SU-DHL-6 (cell line): ENCODE data around the gene FMR1NB.

Experiments
- H2AFZ ChIP-seq: fragments of 200-600 bp; sonication (generic); 2 replicates; pipeline ENCODE4 v1.6.1; 2014; ENCODE audit warnings: low read depth, mild to moderate bottlenecking, moderate library complexity, mixed read lengths, antibody characterized with exemption, low read length; ENCODE audit not compliant: severe bottlenecking
- H3F3A ChIP-seq: fragments of 200-600 bp; shearing (Covaris generic); 2 replicates; pipeline ENCODE4 v1.6.0; 2016; ENCODE audit warnings: antibody characterized with exemption, mild to moderate bottlenecking; ENCODE audit not compliant: insufficient read depth
- H3K27ac ChIP-seq: fragments of 200-600 bp; sonication (generic); 2 replicates; pipeline ENCODE4 v1.5.1; 2016; ENCODE audit warnings: low read depth, mild to moderate bottlenecking, low read length, moderate library complexity, mixed read lengths
- H3K27me3 ChIP-seq: fragments of 200-600 bp; sonication (generic), shearing (Covaris generic); 2 replicates; pipeline ENCODE4 v1.6.0; 2014; ENCODE audit warnings: mild to moderate bottlenecking, low read length
- H3K36me3 ChIP-seq: fragments of 200-600 bp; sonication (generic); 2 replicates; pipeline ENCODE4 v1.6.1; 2014; ENCODE audit warnings: mild to moderate bottlenecking, low read length, mixed read lengths
- H3K4me2 ChIP-seq: fragments of 300-600, 200-600 bp; shearing (Covaris generic), sonication (generic); 2 replicates; pipeline ENCODE4 v1.6.0; 2014; ENCODE audit warnings: low read length, low read depth, mild to moderate bottlenecking; ENCODE audit not compliant: poor library complexity, severe bottlenecking
- H3K4me3 ChIP-seq: fragments of 200-600 bp; sonication (generic); 2 replicates; pipeline ENCODE4 v1.5.1; 2014; ENCODE audit warnings: antibody characterized with exemption, low read length, mild to moderate bottlenecking, mixed read lengths; ENCODE audit not compliant: insufficient read depth, poor library complexity, severe bottlenecking
- H3K79me2 ChIP-seq: fragments of 200-600 bp; sonication (generic); 2 replicates; pipeline ENCODE4 v1.6.1; 2014; ENCODE audit warnings: mild to moderate bottlenecking, low read length, moderate library complexity; ENCODE audit not compliant: insufficient read depth
- H3K9ac ChIP-seq: fragments of 200-600 bp; sonication (generic); 2 replicates; pipeline ENCODE4 v1.7.0; 2014; ENCODE audit warnings: mild to moderate bottlenecking, low read length
- H3K9me2 ChIP-seq: fragments of 200-600 bp; sonication (generic); replicated peaks from 2 replicates; pipeline ENCODE4 v1.6.1; 2014; ENCODE audit warnings: low read length; ENCODE audit not compliant: insufficient read depth
- H3K9me3 ChIP-seq: fragments of 200-600 bp; sonication (generic); 2 replicates; pipeline ENCODE4 v1.6.1; 2014; ENCODE audit warnings: low read length, mixed read lengths; ENCODE audit not compliant: insufficient read depth
- H4K20me1 ChIP-seq: fragments of 200-600 bp; sonication (generic); 2 replicates; pipeline ENCODE4 v1.6.1; 2014; ENCODE audit warnings: low read depth, mild to moderate bottlenecking, antibody characterized with exemption, low read length, moderate library complexity, mixed read lengths
- CTCF ChIP-seq: fragments of 200-600 bp; sonication (generic); IDR thresholded peaks from one replicate; pipeline ENCODE4 v1.5.1; 2017; ENCODE audit warnings: antibody characterized with exemption, mild to moderate bottlenecking, low read length, moderate library complexity; ENCODE audit not compliant: insufficient read depth, poor library complexity, severe bottlenecking
- EZH2phosphoT487 ChIP-seq: fragments of 200-600 bp; sonication (generic), shearing (Covaris generic); conservative IDR thresholded peaks from 2 replicates; pipeline ENCODE4 v1.6.1; 2018; ENCODE audit warnings: mild to moderate bottlenecking, antibody characterized with exemption, low read length, moderate library complexity, mixed read lengths

FMR1NB gene

GRCh38 chrX:147957291-147957690, 23.8 kb upstream of the FMR1NB start:
- Histone ChIP-seq H3K36me3 (no peaks in the 10 kb centered on the region), H3K27ac (no peak overlapping the region), H3K4me2 (no peak overlapping the region), H3K4me3 (no peak overlapping the region), H3K9me2 (no peaks in the 10 kb centered on the region), H4K20me1 (no peaks in the 10 kb centered on the region), H3K9ac (no peak overlapping the region), H3F3A (no peaks in the 10 kb centered on the region), H2AFZ (no peak overlapping the region), H3K27me3 (no peaks in the 10 kb centered on the region), H3K79me2 (no peaks in the 10 kb centered on the region), H3K9me3 (no peaks in the 10 kb centered on the region)
- no peak for TF ChIP-seq EZH2phosphoT487
- no peak for TF ChIP-seq CTCF

GRCh38 chrX:147958291-147958690, 22.8 kb upstream of the FMR1NB start:
- Histone ChIP-seq H3K9ac (no peak overlapping the region), H2AFZ (no peak overlapping the region), H3K27ac (no peak overlapping the region), H4K20me1 (no peaks in the 10 kb centered on the region), H3K4me3 (no peak overlapping the region), H3K9me3 (no peaks in the 10 kb centered on the region), H3K36me3 (no peaks in the 10 kb centered on the region), H3K9me2 (no peaks in the 10 kb centered on the region), H3F3A (no peaks in the 10 kb centered on the region), H3K79me2 (no peaks in the 10 kb centered on the region), H3K4me2 (no peak overlapping the region), H3K27me3 (no peaks in the 10 kb centered on the region)
- TF ChIP-seq CTCF (no peak), EZH2phosphoT487 (no peak)

GRCh38 chrX:147960722-147961121, 20.4 kb upstream of the FMR1NB start:
- H3K9me2 ChIP-seq, result no peaks in the 10 kb centered on the region
- no peak overlapping the region for H3K4me2 ChIP-seq
- no peaks in the 10 kb centered on the region for H3F3A ChIP-seq
- H3K79me2 ChIP-seq, result no peaks in the 10 kb centered on the region
- no peak overlapping the region for H2AFZ ChIP-seq
- H3K27ac ChIP-seq, result no peak overlapping the region
- H3K9ac ChIP-seq, result no peak overlapping the region
- TF ChIP-seq EZH2phosphoT487 (no peak), CTCF (no peak)
- no peaks in the 10 kb centered on the region for H3K27me3 ChIP-seq
- no peaks in the 10 kb centered on the region for H3K36me3 ChIP-seq
- H3K9me3 ChIP-seq, result no peaks in the 10 kb centered on the region
- H4K20me1 ChIP-seq, result no peaks in the 10 kb centered on the region
- H3K4me3 ChIP-seq, result no peak overlapping the region

- H4K20me1 ChIP-seq, result no peaks in the 10 kb centered on the region
- no peaks in the 10 kb centered on the region for H3K79me2 ChIP-seq
- TF ChIP-seq EZH2phosphoT487 (no peak), CTCF (no peak)
- no peaks in the 10 kb centered on the region for H3K9me2 ChIP-seq
- H3K4me3 ChIP-seq, result no peak overlapping the region
- no peaks in the 10 kb centered on the region for H3F3A ChIP-seq
- no peaks in the 10 kb centered on the region for H3K27me3 ChIP-seq
- H3K9me3 ChIP-seq, result no peaks in the 10 kb centered on the region
- H3K9ac ChIP-seq, result no peak overlapping the region
- H3K4me2 ChIP-seq, result no peak overlapping the region
- H3K27ac ChIP-seq, result no peak overlapping the region
- H2AFZ ChIP-seq, result no peak overlapping the region
- H3K36me3 ChIP-seq, result no peaks in the 10 kb centered on the region
These were observed 18.7 kb upstream of the FMR1NB start for GRCh38 chrX:147962476-147962875.
